Germinal center (tissue), 1 donor: ENCODE measurements around the gene DRGX.

Experiments
- DNase-seq: peaks from one replicate; pipeline ENCODE4 v3.0.0; 2012; ENCODE audit warnings: mixed read lengths, low spot score

DRGX gene

DNA sequence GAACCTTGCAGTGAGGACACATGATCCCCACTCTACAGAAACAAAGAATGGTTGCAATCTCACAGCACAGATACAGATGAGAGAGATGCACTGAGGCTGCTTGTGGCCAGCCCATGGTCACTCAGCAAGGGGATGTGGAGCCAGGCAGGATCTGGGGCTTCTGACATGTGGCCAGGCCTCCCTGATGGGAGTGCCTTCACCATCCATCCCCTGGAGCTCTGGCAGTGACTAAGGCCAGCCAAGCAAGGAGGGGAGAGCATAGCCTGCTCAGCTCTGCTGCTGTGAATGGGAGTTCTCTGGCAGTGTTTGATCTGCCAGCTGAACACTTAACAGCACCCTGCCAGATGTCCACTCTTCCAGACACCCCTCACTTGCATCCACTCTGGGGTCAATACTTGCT lies 77.1 kb downstream of the DRGX start:
- DNase-seq = no peak

DNA sequence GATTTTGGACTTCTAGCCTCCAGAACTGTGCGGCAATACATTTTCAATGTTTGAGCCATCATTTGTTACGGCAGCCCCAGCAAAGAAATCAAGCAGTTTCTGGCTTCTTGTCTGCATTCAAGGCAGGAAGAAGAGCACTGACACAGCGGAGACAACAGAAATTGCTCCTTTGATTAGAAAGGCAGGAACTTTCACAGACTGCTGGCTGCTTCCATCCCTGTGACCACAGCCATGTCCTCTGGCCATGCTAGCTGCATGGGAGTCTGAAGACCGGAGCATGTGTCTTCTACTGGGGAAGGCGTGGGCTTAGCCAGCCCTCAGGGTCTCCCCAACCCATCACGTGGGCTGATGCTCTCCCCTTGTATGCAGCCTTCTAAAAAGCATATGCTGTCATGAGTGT lies 77.9 kb downstream of the DRGX start:
- DNase-seq = no peak

DNA sequence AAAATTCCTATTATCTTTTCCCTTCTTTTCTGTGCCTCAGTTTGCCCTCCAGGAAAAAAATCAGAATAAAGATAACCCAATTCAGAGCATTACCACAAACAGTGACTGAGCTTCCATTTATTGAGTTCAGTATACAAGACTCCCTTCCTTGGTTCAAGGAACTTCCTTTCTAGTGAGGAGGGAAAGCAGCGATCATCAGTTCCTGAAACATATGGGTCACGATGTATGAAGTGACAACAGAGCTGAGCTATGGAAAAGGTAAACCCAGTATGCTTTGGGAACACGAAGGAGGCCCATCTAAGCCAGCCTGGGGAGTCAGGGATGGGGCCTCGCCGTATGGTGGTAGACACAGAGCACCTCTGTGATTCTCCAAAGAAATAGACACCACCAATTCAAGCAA lies 81.1 kb downstream of the DRGX start:
- no peak for DNase-seq
